Neural crest cell (in vitro differentiated cells): ENCODE data around the gene RFX3. TPM values are rescaled to one million over a fixed set of nuclear protein-coding genes. Genes with fewer than 3 reads are reported as not detected.

Source experiments
- DNase-seq: peaks from one replicate; pipeline ENCODE4 v3.0.0; 2021; ENCODE audit warnings: low read depth, mixed read lengths, low spot score
- H3K27ac Mint-ChIP-seq: one replicate; pipeline ENCODE4 v1.8.0; 2021; ENCODE audit warnings: mild to moderate bottlenecking, mixed read lengths; ENCODE audit not compliant: unreplicated experiment
- H3K27me3 Mint-ChIP-seq: 2 replicates; pipeline ENCODE4 v1.8.0; 2021; ENCODE audit warnings: low read depth, mild to moderate bottlenecking, mixed read lengths
- H3K36me3 Mint-ChIP-seq: 2 replicates; pipeline ENCODE4 v1.8.0; 2021; ENCODE audit warnings: low read depth, mild to moderate bottlenecking, mixed read lengths
- H3K4me1 Mint-ChIP-seq: 2 replicates; pipeline ENCODE4 v1.8.0; 2021; ENCODE audit warnings: mixed read lengths
- H3K4me3 Mint-ChIP-seq: one replicate; pipeline ENCODE4 v1.8.0; 2021; ENCODE audit warnings: mild to moderate bottlenecking, mixed read lengths
- H3K9me3 Mint-ChIP-seq: 2 replicates; pipeline ENCODE4 v1.8.0; 2021; ENCODE audit warnings: mixed read lengths
- total RNA-seq: library from RNA; stranded (reverse); gene quantifications from 2 replicates; pipeline ENCODE4 v1.2.1, GENCODE V29; 2021
- TF ChIP-seq, protein P1 (sequence below): fragments of 200-600 bp; sonication (generic); conservative IDR thresholded peaks from 2 replicates; pipeline ENCODE4 v1.5.0; 2021; ENCODE audit warnings: antibody characterized with exemption, mild to moderate bottlenecking

Gene RFX3
- total RNA-seq, 1 donor from 2014 or later: 46.9 TPM

DNA sequence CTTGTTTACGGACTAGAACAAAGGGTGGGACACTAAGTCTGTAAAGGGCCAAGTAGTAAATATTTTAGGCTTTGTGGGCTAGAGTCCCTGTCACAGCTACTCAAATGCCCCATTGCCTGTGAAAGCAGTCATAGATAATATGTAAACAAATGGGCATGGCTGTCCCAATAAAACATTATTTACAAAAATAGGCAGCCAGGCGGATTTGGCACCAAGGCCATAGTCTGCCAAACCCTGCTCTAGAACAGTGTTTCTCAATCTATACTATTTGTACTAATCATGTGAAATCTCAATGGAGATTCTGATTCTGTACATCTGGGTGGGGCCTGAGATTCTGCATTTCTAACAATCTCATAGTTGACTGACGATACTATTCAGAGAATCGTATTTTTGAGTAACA, 92.0 kb downstream of the RFX3 start:
- H3K9me3 Mint-ChIP-seq: peaks cover 6% of the 10 kb centered on the region
- no peak overlapping the region for H3K4me3 Mint-ChIP-seq
- DNase-seq: no peak
- H3K27ac Mint-ChIP-seq: no peak overlapping the region
- TF ChIP-seq, protein P1, sequence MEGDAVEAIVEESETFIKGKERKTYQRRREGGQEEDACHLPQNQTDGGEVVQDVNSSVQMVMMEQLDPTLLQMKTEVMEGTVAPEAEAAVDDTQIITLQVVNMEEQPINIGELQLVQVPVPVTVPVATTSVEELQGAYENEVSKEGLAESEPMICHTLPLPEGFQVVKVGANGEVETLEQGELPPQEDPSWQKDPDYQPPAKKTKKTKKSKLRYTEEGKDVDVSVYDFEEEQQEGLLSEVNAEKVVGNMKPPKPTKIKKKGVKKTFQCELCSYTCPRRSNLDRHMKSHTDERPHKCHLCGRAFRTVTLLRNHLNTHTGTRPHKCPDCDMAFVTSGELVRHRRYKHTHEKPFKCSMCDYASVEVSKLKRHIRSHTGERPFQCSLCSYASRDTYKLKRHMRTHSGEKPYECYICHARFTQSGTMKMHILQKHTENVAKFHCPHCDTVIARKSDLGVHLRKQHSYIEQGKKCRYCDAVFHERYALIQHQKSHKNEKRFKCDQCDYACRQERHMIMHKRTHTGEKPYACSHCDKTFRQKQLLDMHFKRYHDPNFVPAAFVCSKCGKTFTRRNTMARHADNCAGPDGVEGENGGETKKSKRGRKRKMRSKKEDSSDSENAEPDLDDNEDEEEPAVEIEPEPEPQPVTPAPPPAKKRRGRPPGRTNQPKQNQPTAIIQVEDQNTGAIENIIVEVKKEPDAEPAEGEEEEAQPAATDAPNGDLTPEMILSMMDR: no peak
- peaks cover 24% of the 10 kb centered on the region for H3K36me3 Mint-ChIP-seq
- no peaks in the 10 kb centered on the region for H3K27me3 Mint-ChIP-seq
- H3K4me1 Mint-ChIP-seq: peaks cover 4% of the 10 kb centered on the region

DNA sequence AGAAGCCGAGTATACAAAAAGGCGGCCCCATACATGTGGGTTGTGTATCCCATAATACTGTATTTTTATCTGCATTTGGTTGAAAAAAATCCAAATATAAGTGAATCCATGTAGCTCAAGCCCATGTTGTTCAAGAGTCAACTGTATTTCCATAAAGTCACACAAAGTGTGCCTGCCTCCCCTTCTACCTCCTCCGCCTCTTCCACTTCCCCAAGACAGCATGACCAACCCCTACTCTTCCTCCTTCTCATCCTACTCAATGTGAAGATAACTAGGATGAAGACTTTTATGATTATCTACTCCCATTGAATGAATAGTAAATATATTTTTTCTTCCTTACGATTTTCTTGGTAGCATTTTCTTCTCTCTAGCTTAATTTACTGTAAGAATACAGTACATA, 92.7 kb downstream of the RFX3 start:
- Mint-ChIP-seq H3K4me3 (no peak overlapping the region), H3K27me3 (no peaks in the 10 kb centered on the region), H3K27ac (no peak overlapping the region), H3K4me1 (peaks cover 4% of the 10 kb centered on the region), H3K9me3 (peaks cover 7% of the 10 kb centered on the region), H3K36me3 (peaks cover 26% of the 10 kb centered on the region)
- TF ChIP-seq, protein P1: no peak
- no peak for DNase-seq

DNA sequence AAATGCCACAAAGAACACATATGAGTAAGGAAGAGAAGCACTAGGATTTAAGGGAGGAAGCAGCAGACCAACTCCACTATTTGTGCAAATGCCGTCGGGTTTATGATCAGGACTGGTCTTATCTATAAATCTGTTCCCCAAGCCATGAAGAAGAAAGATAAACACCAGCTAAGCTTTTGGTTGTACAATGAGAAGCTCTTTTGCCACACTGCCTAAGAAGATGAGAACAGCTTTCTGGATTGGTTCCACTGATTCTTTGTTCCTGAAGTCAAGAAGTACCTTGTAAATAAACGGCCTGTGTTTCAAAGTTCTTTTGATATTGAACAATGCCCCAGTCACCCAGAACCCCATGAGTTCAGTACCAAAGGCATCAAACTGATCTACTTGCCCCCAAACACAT, 93.9 kb downstream of the RFX3 start:
- H3K27ac Mint-ChIP-seq: no peak overlapping the region
- TF ChIP-seq, protein P1: no peak
- H3K36me3 Mint-ChIP-seq: peaks cover 33% of the 10 kb centered on the region
- DNase-seq: no peak
- H3K4me3 Mint-ChIP-seq: no peak overlapping the region
- H3K27me3 Mint-ChIP-seq: no peaks in the 10 kb centered on the region
- peaks cover 4% of the 10 kb centered on the region for H3K4me1 Mint-ChIP-seq
- peaks cover 13% of the 10 kb centered on the region for H3K9me3 Mint-ChIP-seq

DNA sequence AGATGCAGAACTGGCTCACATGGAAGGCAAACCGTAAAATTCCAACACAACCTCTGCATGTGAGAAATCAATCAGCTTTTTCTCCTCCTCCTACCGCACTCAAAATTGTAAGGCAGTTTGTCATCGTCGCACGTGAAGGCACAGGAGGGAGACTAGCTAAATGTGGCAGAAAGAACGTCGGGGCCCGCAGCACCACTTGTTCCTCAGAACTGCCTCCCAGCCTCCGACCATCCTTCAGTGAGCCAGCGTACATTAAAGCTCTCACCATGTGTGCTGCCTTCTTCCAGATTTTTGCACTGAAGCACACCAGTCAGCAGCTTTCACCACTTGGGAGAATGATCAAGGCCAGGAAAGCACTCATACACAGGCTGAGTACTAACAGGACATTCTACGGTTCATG, 105.9 kb downstream of the RFX3 start:
- Mint-ChIP-seq H3K36me3 (peaks cover 9% of the 10 kb centered on the region), H3K27me3 (no peaks in the 10 kb centered on the region), H3K4me1 (peaks cover 3% of the 10 kb centered on the region), H3K27ac (no peak overlapping the region), H3K9me3 (peaks cover 3% of the 10 kb centered on the region), H3K4me3 (no peak overlapping the region)
- DNase-seq: no peak
- TF ChIP-seq, protein P1: no peak

DNA sequence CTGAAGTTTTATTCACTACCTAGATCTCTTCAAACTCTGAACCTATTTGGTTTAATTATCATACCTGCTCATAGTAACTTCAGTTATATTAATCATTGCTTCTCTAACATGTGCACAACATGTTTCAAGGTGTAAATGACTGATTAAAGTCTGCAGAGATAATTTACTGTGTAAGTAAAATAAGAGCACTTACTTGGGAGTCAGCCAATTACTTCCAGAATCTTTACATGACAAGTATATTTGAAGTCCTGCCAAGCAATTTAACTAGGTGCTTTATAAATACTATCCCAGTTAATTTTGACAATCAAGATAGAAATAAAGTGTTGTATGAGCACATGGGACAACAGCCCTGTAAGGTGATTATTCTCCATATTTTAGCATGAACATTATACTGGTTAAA, 109.9 kb downstream of the RFX3 start:
- Mint-ChIP-seq H3K4me3 (no peak overlapping the region), H3K36me3 (peaks cover 3% of the 10 kb centered on the region), H3K9me3 (no peaks in the 10 kb centered on the region), H3K27me3 (no peaks in the 10 kb centered on the region), H3K4me1 (no peaks in the 10 kb centered on the region), H3K27ac (no peak overlapping the region)
- DNase-seq: no peak
- TF ChIP-seq, protein P1: no peak

DNA sequence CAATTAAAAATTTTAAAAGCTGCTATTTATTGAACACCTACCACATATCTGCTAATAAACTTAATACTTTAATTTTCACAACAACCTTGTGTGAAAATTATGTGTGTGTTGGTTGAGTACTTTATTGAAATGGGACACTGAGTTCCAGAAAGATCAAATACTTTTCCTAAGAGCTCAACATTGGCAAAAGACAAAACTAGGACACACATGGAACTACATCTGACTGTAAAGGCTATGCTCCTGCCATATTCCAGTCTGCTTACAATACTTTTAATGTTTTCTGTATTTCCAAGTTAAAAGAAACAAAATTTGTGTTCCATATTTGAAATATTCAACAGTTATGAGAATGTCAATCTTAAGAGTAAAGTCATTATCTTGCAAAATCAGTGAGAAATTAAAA, 111.8 kb downstream of the RFX3 start:
- Mint-ChIP-seq H3K4me3 (no peak overlapping the region), H3K4me1 (no peaks in the 10 kb centered on the region), H3K36me3 (no peaks in the 10 kb centered on the region), H3K27ac (no peak overlapping the region), H3K27me3 (no peaks in the 10 kb centered on the region), H3K9me3 (no peaks in the 10 kb centered on the region)
- DNase-seq: no peak
- TF ChIP-seq, protein P1: no peak
